Mesothelial cell of epicardium (in vitro differentiated cells): ENCODE results near the gene PSMB2. TPM values are rescaled to one million over a fixed set of nuclear protein-coding genes. Genes with fewer than 3 reads are reported as not detected.

ENCODE experiments used
- DNase-seq, 2 experiments: peaks; one replicate each; pipeline ENCODE4 v3.0.0; 2021; ENCODE audit warnings: low spot score in 2 of 2; ENCODE audit not compliant: unreplicated experiment in 2 of 2
- H3K27ac Mint-ChIP-seq: 2 replicates; pipeline ENCODE4 v1.8.0; 2021; ENCODE audit warnings: mixed read lengths
- H3K27me3 Mint-ChIP-seq: 2 replicates; pipeline ENCODE4 v1.8.0; 2021; ENCODE audit warnings: low read depth, mixed read lengths
- H3K36me3 Mint-ChIP-seq: 2 replicates; pipeline ENCODE4 v1.8.0; 2021; ENCODE audit warnings: mixed read lengths
- H3K4me1 Mint-ChIP-seq: 2 replicates; pipeline ENCODE4 v1.8.0; 2021; ENCODE audit warnings: mixed read lengths
- H3K4me3 Mint-ChIP-seq: 2 replicates; pipeline ENCODE4 v1.8.0; 2021; ENCODE audit warnings: mild to moderate bottlenecking, moderate library complexity, mixed read lengths
- H3K9me3 Mint-ChIP-seq: 2 replicates; pipeline ENCODE4 v1.8.0; 2021; ENCODE audit warnings: mixed read lengths
- CTCF ChIP-seq: fragments of 200-600 bp; sonication (generic); IDR thresholded peaks from one replicate; pipeline ENCODE4 v1.5.0; 2021; ENCODE audit warnings: antibody characterized with exemption; ENCODE audit not compliant: unreplicated experiment
- total RNA-seq: library from RNA; stranded (reverse); gene quantifications from 3 replicates; pipeline ENCODE4 v1.2.1, GENCODE V29; 2021

PSMB2 gene
- total RNA-seq, 1 donor from 2014 or later: 61.1 TPM

DNA sequence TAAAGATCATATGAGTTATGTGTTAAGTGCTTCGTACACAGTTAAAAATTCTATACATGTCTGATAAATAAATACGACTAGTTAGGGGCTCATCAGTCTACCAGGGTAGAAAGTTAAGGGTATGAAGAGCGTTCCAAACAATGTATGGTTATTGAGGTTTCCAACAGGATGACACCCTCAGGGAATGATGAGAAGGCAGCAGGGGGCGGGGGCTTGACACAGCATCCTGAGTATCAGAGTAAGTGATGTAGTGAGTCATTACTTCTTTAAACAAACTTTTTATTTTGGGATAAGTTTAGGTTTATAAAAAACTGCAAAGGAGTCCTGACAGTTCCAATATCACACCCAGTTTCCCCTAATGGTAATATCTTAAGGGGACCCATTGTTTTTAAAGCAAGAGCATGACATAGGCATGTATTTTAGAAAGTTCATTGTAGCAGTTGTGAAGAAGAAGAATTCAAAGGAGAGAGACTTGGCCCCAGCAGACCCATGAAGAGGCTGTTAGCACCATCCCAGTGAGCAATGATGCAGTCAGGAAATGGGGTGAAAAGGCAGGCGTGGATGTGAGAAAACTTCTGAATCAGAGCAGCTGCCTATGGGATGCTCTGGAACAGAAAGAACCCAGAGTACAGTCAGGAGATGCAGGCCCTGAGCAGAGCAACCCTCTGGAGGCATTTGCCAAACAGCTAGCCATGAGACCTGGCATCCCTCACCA is 15.0 kb upstream of the PSMB2 start:
- Mint-ChIP-seq H3K9me3 (no peaks in the 10 kb centered on the region), H3K4me3 (no peak overlapping the region), H3K27ac (no peak overlapping the region), H3K36me3 (no peaks in the 10 kb centered on the region), H3K27me3 (peaks cover 54% of the 10 kb centered on the region), H3K4me1 (no peaks in the 10 kb centered on the region)
- no peak for TF ChIP-seq CTCF
- DNase-seq: no peak

DNA sequence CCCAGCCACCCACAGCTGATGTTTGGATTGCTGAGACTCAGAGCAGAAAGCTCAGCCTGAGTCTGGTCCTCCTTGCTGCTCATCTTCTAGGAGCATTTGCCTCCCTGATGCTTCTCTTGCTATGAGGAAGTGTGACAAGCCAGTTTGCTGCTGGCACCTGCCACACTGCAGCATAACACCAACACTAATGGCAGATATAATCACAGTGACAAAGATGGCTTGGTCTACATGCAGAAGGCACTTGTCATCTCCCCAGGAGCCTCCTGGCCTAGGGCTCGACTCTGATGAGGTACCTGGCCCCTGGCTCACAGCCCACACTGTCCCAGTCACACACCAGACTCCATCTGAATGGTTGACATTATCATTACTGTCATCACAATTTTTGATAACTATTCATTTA is 13.9 kb upstream of the PSMB2 start:
- no peak overlapping the region for H3K4me3 Mint-ChIP-seq
- no peaks in the 10 kb centered on the region for H3K36me3 Mint-ChIP-seq
- H3K9me3 Mint-ChIP-seq: no peaks in the 10 kb centered on the region
- DNase-seq: no peak
- no peak overlapping the region for H3K27ac Mint-ChIP-seq
- H3K27me3 Mint-ChIP-seq: peaks cover 63% of the 10 kb centered on the region
- H3K4me1 Mint-ChIP-seq: no peaks in the 10 kb centered on the region
- no peak for TF ChIP-seq CTCF

DNA sequence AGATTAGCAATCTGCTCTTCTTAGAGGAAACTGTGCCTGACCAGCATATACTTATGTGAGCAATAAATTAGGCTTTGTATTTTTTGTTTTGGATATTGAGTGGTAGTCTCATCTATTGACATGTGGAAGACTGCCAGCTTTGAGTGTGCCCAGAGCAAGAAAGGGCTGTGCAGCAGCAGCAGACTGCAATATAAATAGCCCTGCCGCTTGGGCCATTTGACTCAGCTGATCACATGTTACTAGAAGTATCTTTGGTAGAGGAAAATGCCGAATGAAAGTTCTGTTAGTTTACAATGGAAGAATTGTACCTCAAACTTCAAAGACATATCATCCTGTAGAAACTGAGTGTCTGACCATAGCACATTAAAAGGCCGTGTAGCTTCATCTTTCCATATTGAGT is 9.1 kb upstream of the PSMB2 start:
- Mint-ChIP-seq H3K4me3 (no peak overlapping the region), H3K4me1 (no peaks in the 10 kb centered on the region), H3K36me3 (no peaks in the 10 kb centered on the region), H3K27ac (no peak overlapping the region), H3K9me3 (no peaks in the 10 kb centered on the region), H3K27me3 (peaks cover 75% of the 10 kb centered on the region)
- TF ChIP-seq CTCF: no peak
- no peak for DNase-seq

DNA sequence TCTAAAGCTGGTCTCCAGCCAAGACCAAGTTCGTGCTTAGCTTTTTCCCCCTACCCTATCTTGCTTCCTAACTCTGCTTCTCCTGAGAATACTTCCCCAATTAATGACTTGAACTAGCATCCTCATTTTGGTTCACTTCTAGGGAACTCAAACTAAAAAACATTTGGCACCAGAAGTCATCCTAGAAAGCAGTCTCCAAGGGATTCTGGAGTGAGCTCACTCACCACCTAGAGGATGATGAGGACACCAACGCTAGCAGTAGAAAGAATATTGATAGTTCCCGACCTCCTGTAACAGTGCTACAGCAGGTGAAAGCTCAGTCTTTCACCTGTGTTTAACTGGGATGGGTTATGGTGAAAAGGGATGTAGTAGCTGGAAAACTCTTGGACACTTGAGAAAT is 4.7 kb upstream of the PSMB2 start:
- Mint-ChIP-seq H3K4me1 (peaks cover 8% of the 10 kb centered on the region), H3K27ac (no peak overlapping the region), H3K36me3 (peaks cover 3% of the 10 kb centered on the region), H3K27me3 (peaks cover 52% of the 10 kb centered on the region), H3K9me3 (no peaks in the 10 kb centered on the region), H3K4me3 (no peak overlapping the region)
- DNase-seq: no peak
- TF ChIP-seq CTCF: no peak

GRCh38 chr1:35644204-35644603 is 2.9 kb upstream of the PSMB2 start:
- peaks cover 37% of the 10 kb centered on the region for H3K27me3 Mint-ChIP-seq
- DNase-seq: no peak
- no peaks in the 10 kb centered on the region for H3K9me3 Mint-ChIP-seq
- peaks cover 17% of the 10 kb centered on the region for H3K4me1 Mint-ChIP-seq
- TF ChIP-seq CTCF: no peak
- H3K27ac Mint-ChIP-seq: no peak overlapping the region
- peaks cover 3% of the 10 kb centered on the region for H3K36me3 Mint-ChIP-seq
- no peak overlapping the region for H3K4me3 Mint-ChIP-seq

DNA sequence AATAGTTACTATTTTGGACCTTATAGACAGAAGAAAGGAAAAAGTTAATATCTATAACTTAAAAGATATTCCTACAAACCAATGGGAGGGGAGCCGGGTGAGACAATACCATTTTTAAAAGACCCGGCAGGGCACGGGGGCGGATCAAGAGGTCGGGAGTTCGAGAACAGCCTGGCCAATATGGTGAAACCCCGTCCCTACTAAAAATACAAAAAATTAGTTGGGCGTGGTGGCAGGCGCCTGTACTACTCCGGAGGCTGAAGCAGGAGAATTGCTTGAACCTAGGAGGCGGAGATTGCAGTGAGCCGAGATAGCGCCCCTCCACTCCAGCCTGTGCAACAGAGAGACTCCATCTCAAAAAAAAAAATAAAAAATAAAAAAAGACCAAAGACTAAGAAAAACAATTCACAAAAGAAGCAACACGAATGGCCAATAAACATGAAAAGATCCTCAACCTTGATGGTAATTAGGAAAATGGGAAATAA is 1.2 kb upstream of the PSMB2 start:
- TF ChIP-seq CTCF: no peak
- Mint-ChIP-seq H3K9me3 (no peaks in the 10 kb centered on the region), H3K36me3 (peaks cover 3% of the 10 kb centered on the region), H3K27ac (peak overlapping the region; percentile 100), H3K4me1 (peaks cover 27% of the 10 kb centered on the region), H3K27me3 (peaks cover 29% of the 10 kb centered on the region), H3K4me3 (peak overlapping the region; percentile 99)
- no peak for DNase-seq
